ENCODE data around the gene FAM47E. TPM values are rescaled to one million over a fixed set of nuclear protein-coding genes. Genes with fewer than 3 reads are reported as not detected.

FAM47E gene
- total and polyA plus RNA-seq, 2 donors (not counting 1 experiment from before 2014, with no cell fraction given), result 0.15 to 1.3 TPM

GRCh38 chr4:76235407-76235806 lies 16.1 kb upstream of the FAM47E start:
- intact Hi-C loops (cut with micrococcal nuclease), result no loop called here
- no CpG with 5 or more reads among the region's 2 CpGs for WGBS (ENCODE audit: insufficient coverage)
- H2AFZ ChIP-seq (ENCODE audit: insufficient read depth, low read depth, low read length, poor library complexity, severe bottlenecking), result no peak overlapping the region
- Mint-ChIP-seq H3K27me3 (no peaks in the 10 kb centered on the region), H3K4me1 (no peaks in the 10 kb centered on the region), H3K27ac (no peak overlapping the region), H3K9me3 (ENCODE audit: insufficient read depth) (peaks cover 16% of the 10 kb centered on the region), H3K4me3 (no peak overlapping the region)
- no peak overlapping the region for H3K9ac ChIP-seq (ENCODE audit: low read length)
- no peaks in the 10 kb centered on the region for H4K20me1 ChIP-seq (ENCODE audit: control insufficient read depth, insufficient read depth, low read length, poor library complexity, severe bottlenecking)
- no peak for ATAC-seq (ENCODE audit: low read depth)
- no peaks in the 10 kb centered on the region for H3K36me3 ChIP-seq (replicated peaks in 1 of 2; ENCODE audit: control extremely low read depth in 1 of 2, control insufficient read depth in 1 of 2, extremely low read depth in 1 of 2, insufficient read depth in 2 of 2, low read length in 1 of 2)
- no peaks in the 10 kb centered on the region for H3K4me1 ChIP-seq (ENCODE audit: control insufficient read depth in 2 of 2, insufficient read depth in 2 of 2, low read length in 2 of 2)
- H3K27me3 ChIP-seq (replicated peaks in 1 of 4; ENCODE audit: control extremely low read depth in 1 of 4, control insufficient read depth in 3 of 4, insufficient read depth in 4 of 4, low read length in 3 of 4), result no peaks in the 10 kb centered on the region
- TF ChIP-seq CTCF (IDR thresholded peaks at IDR 0.05), result no peak
- TF ChIP-seq EZH2 (IDR thresholded peaks at IDR 0.05; ENCODE audit: borderline replicate concordance, insufficient read depth, low read depth, low read length, poor library complexity, severe bottlenecking), result no peak
- H3K79me2 ChIP-seq (ENCODE audit: control insufficient read depth, insufficient read depth, low read length), result no peaks in the 10 kb centered on the region
- H3K9me3 ChIP-seq (ENCODE audit: control extremely low read depth in 1 of 3, control insufficient read depth in 2 of 3, insufficient read depth in 1 of 3, low read length in 2 of 3), result peaks cover 1 to 8% (median 6%) of the 10 kb centered on the region in 3 donors
- ChIA-PET CTCF (no interaction called here), POLR2A (no interaction called here)
- no peak for DNase-seq
- no peak overlapping the region for H3K27ac ChIP-seq (ENCODE audit: low read length in 2 of 2)
- no peak overlapping the region for H3K4me2 ChIP-seq (replicated peaks; ENCODE audit: low read depth, low read length, poor library complexity, severe bottlenecking)
- H3K4me3 ChIP-seq (ENCODE audit: control extremely low read depth in 1 of 5, extremely low read depth in 1 of 5, insufficient read depth in 1 of 5, low read depth in 2 of 5, low read length in 4 of 5), result no peak overlapping the region

- ATAC-seq (ENCODE audit: low read depth), result no peak
- DNase-seq, result no peak
- POLR2A ChIA-PET, result no interaction called here
- H3K4me3 Mint-ChIP-seq, result no peak overlapping the region
- Histone ChIP-seq H3K36me3 (replicated peaks in 1 of 2; ENCODE audit: control extremely low read depth in 1 of 2, control insufficient read depth in 1 of 2, extremely low read depth in 1 of 2, insufficient read depth in 2 of 2, low read length in 1 of 2) (no peaks in the 10 kb centered on the region), H3K27ac (ENCODE audit: low read length in 2 of 2) (no peak overlapping the region), H4K20me1 (ENCODE audit: control insufficient read depth, insufficient read depth, low read length, poor library complexity, severe bottlenecking) (no peaks in the 10 kb centered on the region), H3K27me3 (replicated peaks in 1 of 4; ENCODE audit: control extremely low read depth in 1 of 4, control insufficient read depth in 3 of 4, insufficient read depth in 4 of 4, low read length in 3 of 4) (no peaks in the 10 kb centered on the region), H3K9me3 (ENCODE audit: control extremely low read depth in 1 of 3, control insufficient read depth in 2 of 3, insufficient read depth in 1 of 3, low read length in 2 of 3) (peaks cover 1 to 8% (median 8%) of the 10 kb centered on the region in 3 donors), H3K4me1 (ENCODE audit: control insufficient read depth in 2 of 2, insufficient read depth in 2 of 2, low read length in 2 of 2) (no peaks in the 10 kb centered on the region), H2AFZ (ENCODE audit: insufficient read depth, low read depth, low read length, poor library complexity, severe bottlenecking) (no peak overlapping the region), H3K79me2 (ENCODE audit: control insufficient read depth, insufficient read depth, low read length) (no peaks in the 10 kb centered on the region), H3K4me2 (replicated peaks; ENCODE audit: low read depth, low read length, poor library complexity, severe bottlenecking) (no peak overlapping the region), H3K4me3 (ENCODE audit: control extremely low read depth in 1 of 5, extremely low read depth in 1 of 5, insufficient read depth in 1 of 5, low read depth in 2 of 5, low read length in 4 of 5) (no peak overlapping the region), H3K9ac (ENCODE audit: low read length) (no peak overlapping the region)
- no peaks in the 10 kb centered on the region for H3K27me3 Mint-ChIP-seq
- no peak overlapping the region for H3K27ac Mint-ChIP-seq
- CTCF ChIA-PET, result no interaction called here
- TF ChIP-seq EZH2 (IDR thresholded peaks at IDR 0.05; ENCODE audit: borderline replicate concordance, insufficient read depth, low read depth, low read length, poor library complexity, severe bottlenecking) (no peak), CTCF (IDR thresholded peaks at IDR 0.05) (no peak)
- H3K9me3 Mint-ChIP-seq (ENCODE audit: insufficient read depth), result peaks cover 20% of the 10 kb centered on the region
- intact Hi-C loops (cut with micrococcal nuclease), result no loop called here
- WGBS (ENCODE audit: insufficient coverage), result 71% methylated on average over 1 of the region's 1 CpG
- no peaks in the 10 kb centered on the region for H3K4me1 Mint-ChIP-seq
Observed at GRCh38 chr4:76235915-76236314, 15.6 kb upstream of the FAM47E start.
